K562 (cell line): ENCODE data around the gene SCUBE1. TPM values are rescaled to one million over a fixed set of nuclear protein-coding genes. Genes with fewer than 3 reads are reported as not detected.
A peak's percentile ranks its signal among the peaks of the same experiment; 100 is the strongest.

Source experiments
- CBFA2T3 ChIP-seq: fragments of 450-650 bp; IDR thresholded peaks from 2 replicates; pipeline ENCODE4 v1.6.1; 2017
- CBX2 ChIP-seq: fragments of 200-600 bp; sonication (generic); IDR thresholded peaks from one replicate; pipeline ENCODE4 v1.6.1; 2012; ENCODE audit warnings: mild to moderate bottlenecking, low read length, inconsistent platforms; ENCODE audit not compliant: insufficient read depth, poor library complexity, severe bottlenecking
- DMBX1 ChIP-seq: fragments of 250-450 bp; sonication (Bioruptor Pico); IDR thresholded peaks from 2 replicates; pipeline ENCODE4 v1.8.0; 2022; ENCODE audit warnings: inconsistent platforms, mild to moderate bottlenecking, moderate library complexity, borderline replicate concordance
- FIP1L1 ChIP-seq: fragments of 200-400 bp; formaldehyde crosslinking; IDR thresholded peaks from 2 replicates; pipeline ENCODE4 v1.6.1; 2018; ENCODE audit warnings: mild to moderate bottlenecking, low read depth, low read length; ENCODE audit not compliant: poor library complexity, severe bottlenecking
- MYNN ChIP-seq, 2 experiments: sonication (generic); formaldehyde crosslinking in 1 of 2; IDR thresholded peaks; 2 replicates each; pipeline versions ENCODE4 v1.5.0 to v1.6.1; 2016 to 2020; ENCODE audit warnings: antibody characterized with exemption in 1 of 2, missing genetic modification reagents in 1 of 2
- PML ChIP-seq: IDR thresholded peaks from 2 replicates; pipeline ENCODE4 v1.6.1; 2012; ENCODE audit warnings: low read length, inconsistent platforms
- PRPF4 ChIP-seq: fragments of 200-400 bp; formaldehyde crosslinking; IDR thresholded peaks from one replicate; pipeline ENCODE4 v1.6.1; 2017; ENCODE audit warnings: low read length, low read depth, mild to moderate bottlenecking; ENCODE audit not compliant: insufficient read depth, poor library complexity, severe bottlenecking
- PURB ChIP-seq: sonication (generic); formaldehyde crosslinking; IDR thresholded peaks from 2 replicates; pipeline ENCODE4 v1.9.0; 2021; ENCODE audit warnings: low read depth, mild to moderate bottlenecking, missing genetic modification reagents
- RB1 ChIP-seq: fragments of 450-650 bp; IDR thresholded peaks from 2 replicates; pipeline ENCODE4 v1.6.1; 2017; ENCODE audit warnings: low read depth, mild to moderate bottlenecking
- RNF2 ChIP-seq: sonication (generic); IDR thresholded peaks from 2 replicates; pipeline ENCODE4 v1.6.1; 2016
- SUPT5H ChIP-seq: fragments of 450-650 bp; IDR thresholded peaks from 2 replicates; pipeline ENCODE4 v1.6.1; 2016
- TARDBP ChIP-seq: fragments of 450-650 bp; IDR thresholded peaks from 2 replicates; pipeline ENCODE4 v1.6.1; 2016
- TEAD2 ChIP-seq: fragments of 450-650 bp; IDR thresholded peaks from 2 replicates; pipeline ENCODE4 v1.6.1; 2016; ENCODE audit warnings: missing genetic modification characterization, control low read depth, missing compliant biosample characterization
- TGIF2 ChIP-seq: sonication (generic); formaldehyde crosslinking; IDR thresholded peaks from 2 replicates; pipeline ENCODE4 v1.8.1; 2022; ENCODE audit warnings: mild to moderate bottlenecking, missing genetic modification reagents, moderate library complexity
- XRCC3 ChIP-seq: fragments of 450-650 bp; IDR thresholded peaks from 2 replicates; pipeline ENCODE4 v1.6.1; 2017; ENCODE audit warnings: mild to moderate bottlenecking, moderate library complexity
- XRCC4 ChIP-seq: IDR thresholded peaks from one replicate; pipeline ENCODE4 v1.6.1; 2011; ENCODE audit not compliant: insufficient read depth, insufficient read length; ENCODE audit errors: extremely low read depth
- ZNF175 ChIP-seq: fragments of 200-800 bp; sonication (Bioruptor generic); IDR thresholded peaks from 2 replicates; pipeline ENCODE4 v1.6.1; 2016; ENCODE audit warnings: low read depth, mild to moderate bottlenecking, missing genetic modification characterization, missing compliant biosample characterization
- ZNF780A ChIP-seq: fragments of 250-450 bp; sonication (Bioruptor Pico); IDR thresholded peaks from 2 replicates; pipeline ENCODE4 v1.5.0; 2021; ENCODE audit warnings: mild to moderate bottlenecking
- ZNF79 ChIP-seq: fragments of 250-450 bp; sonication (Bioruptor Pico); IDR thresholded peaks from 2 replicates; pipeline ENCODE4 v1.4.0; 2020; ENCODE audit warnings: low read depth, mild to moderate bottlenecking, moderate library complexity
- ZNF830 ChIP-seq: fragments of 250-450 bp; sonication (Bioruptor Pico); IDR thresholded peaks from 2 replicates; pipeline ENCODE4 v1.5.0; 2021; ENCODE audit warnings: mild to moderate bottlenecking
- ZZZ3 ChIP-seq: fragments of 450-650 bp; IDR thresholded peaks from 2 replicates; pipeline ENCODE4 v1.6.1; 2016; ENCODE audit warnings: antibody characterized with exemption, mild to moderate bottlenecking, moderate library complexity
- polyA plus RNA-seq, 8 experiments: library from polyadenylated mRNA; depleted of rRNA in 4 of 8; stranded (reverse) in 5 of 8; unstranded in 3 of 8; fragments of >200 nt; fragmentation: Nextera tagmentation in 2 of 8; fragmentation: Illumina TruSeq in 1 of 8; extraction: Ambion mirVana in 2 of 8; extraction: Trizol in 1 of 8; gene quantifications; 2 replicates each; pipeline versions ENCODE4 v1.2.1 to v1.2.3, GENCODE V29; 2011 to 2014; ENCODE audit warnings: inconsistent platforms in 1 of 8, missing spikeins in 1 of 8
- total RNA-seq, 7 experiments: library from RNA; depleted of rRNA in 6 of 7; stranded (reverse); fragments of >200 nt in 6 of 7; fragmentation: Illumina TruSeq in 2 of 7; extraction: Trizol in 2 of 7; gene quantifications; 2 replicates each; pipeline versions ENCODE4 v1.2.1 to v1.2.3, GENCODE V29; 2011 to 2021; ENCODE audit warnings: low replicate concordance in 1 of 7
- TF ChIP-seq, protein P1 (sequence below), 3 experiments: IDR thresholded peaks in 2 of 3; conservative IDR thresholded peaks in 1 of 3; 2 replicates each; pipeline ENCODE4 v1.5.1; 2011 to 2012; ENCODE audit warnings: low read length in 3 of 3, mild to moderate bottlenecking in 3 of 3, control low read depth in 2 of 3, improper control_type of control experiment in 1 of 3, inconsistent platforms in 1 of 3, low read depth in 1 of 3, mixed read lengths in 1 of 3, moderate library complexity in 1 of 3; ENCODE audit not compliant: insufficient read depth in 2 of 3
- TF ChIP-seq, protein P2 (sequence below): sonication (generic); formaldehyde crosslinking; IDR thresholded peaks from 2 replicates; pipeline ENCODE4 v1.8.0; 2022; ENCODE audit warnings: missing genetic modification reagents, mild to moderate bottlenecking, moderate library complexity, borderline replicate concordance
- TF ChIP-seq, protein P3 (sequence below): fragments of 450-650 bp; IDR thresholded peaks from 2 replicates; pipeline ENCODE4 v1.6.1; 2016; ENCODE audit warnings: missing biosample characterization, missing genetic modification characterization
- TF ChIP-seq, protein P4 (sequence below): fragments of 450-650 bp; IDR thresholded peaks from 2 replicates; pipeline ENCODE4 v1.6.1; 2018; ENCODE audit warnings: mild to moderate bottlenecking, low read depth; ENCODE audit not compliant: partially characterized antibody

SCUBE1 gene
- total and polyA plus RNA-seq, 9 of the 15 experiments (the other 6 are each of a cell fraction or from before 2014, with no cell fraction given): 0.03 to 0.47 (median 0.29) TPM; not detected in 6

DNA sequence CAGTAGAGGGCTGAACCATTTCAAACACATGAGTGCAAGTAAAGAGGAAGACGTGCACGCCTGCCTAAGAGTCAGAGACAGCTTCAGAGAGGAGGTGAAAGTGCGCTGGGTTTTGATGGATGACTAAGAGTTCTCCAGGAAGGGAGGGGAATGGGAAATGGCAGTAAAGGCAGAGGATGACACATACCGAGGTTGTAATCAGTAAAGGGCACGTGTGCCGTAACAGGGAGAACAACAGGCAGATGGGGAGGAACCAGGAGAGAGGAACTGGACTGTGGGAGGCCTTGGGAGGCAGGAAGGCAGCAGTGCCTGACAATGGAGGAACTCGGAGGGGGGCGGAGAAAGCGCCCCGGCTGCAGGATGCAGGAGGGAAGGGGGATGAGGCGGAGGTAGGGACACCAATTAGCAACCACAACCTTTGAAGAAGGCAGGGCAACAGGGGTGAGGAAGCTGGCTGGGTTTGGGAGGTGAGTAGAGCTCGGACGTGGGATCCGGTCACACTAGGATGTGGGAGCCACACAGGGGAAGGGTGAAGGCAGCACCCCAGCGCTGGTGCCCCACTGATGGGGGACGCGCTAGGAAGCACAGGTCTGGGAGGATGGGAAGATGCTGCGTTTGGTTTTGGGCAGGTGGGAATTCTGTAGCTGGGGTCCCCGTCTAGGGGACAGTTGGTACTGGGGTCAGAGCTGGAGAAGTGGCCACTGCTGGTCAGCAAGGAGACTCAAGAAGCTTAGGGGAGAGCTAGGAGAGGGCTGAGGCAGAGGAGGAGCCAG lies 67.4 kb downstream of the SCUBE1 start (continued):
- TF ChIP-seq, protein P1, sequence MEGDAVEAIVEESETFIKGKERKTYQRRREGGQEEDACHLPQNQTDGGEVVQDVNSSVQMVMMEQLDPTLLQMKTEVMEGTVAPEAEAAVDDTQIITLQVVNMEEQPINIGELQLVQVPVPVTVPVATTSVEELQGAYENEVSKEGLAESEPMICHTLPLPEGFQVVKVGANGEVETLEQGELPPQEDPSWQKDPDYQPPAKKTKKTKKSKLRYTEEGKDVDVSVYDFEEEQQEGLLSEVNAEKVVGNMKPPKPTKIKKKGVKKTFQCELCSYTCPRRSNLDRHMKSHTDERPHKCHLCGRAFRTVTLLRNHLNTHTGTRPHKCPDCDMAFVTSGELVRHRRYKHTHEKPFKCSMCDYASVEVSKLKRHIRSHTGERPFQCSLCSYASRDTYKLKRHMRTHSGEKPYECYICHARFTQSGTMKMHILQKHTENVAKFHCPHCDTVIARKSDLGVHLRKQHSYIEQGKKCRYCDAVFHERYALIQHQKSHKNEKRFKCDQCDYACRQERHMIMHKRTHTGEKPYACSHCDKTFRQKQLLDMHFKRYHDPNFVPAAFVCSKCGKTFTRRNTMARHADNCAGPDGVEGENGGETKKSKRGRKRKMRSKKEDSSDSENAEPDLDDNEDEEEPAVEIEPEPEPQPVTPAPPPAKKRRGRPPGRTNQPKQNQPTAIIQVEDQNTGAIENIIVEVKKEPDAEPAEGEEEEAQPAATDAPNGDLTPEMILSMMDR (IDR thresholded peaks at IDR 0.05 in 2 of 3, conservative IDR thresholded peaks at IDR 0.05 in 1 of 3; ENCODE audit: insufficient read depth in 2 of 3, low read depth in 1 of 3, low read length in 3 of 3): no peak
- TF ChIP-seq RNF2 (no peak), ZNF780A (no peak), MYNN (IDR thresholded peaks at IDR 0.05) (no peak), MYNN (CRISPR knock-in tag; IDR thresholded peaks at IDR 0.05) (no peak), TGIF2 (CRISPR knock-in tag) (no peak), SUPT5H (no peak), CBFA2T3 (peak; percentile 68), FIP1L1 (no peak), XRCC3 (no peak), ZZZ3 (no peak), PML (no peak), ZNF79 (CRISPR knock-in tag) (no peak), ZNF175 (CRISPR knock-in tag) (0 out of 2 replicates have a peak, but pooled peaks have one; percentile 40), XRCC4 (no peak), ZNF830 (no peak), DMBX1 (CRISPR knock-in tag) (no peak), TEAD2 (tag) (no peak), CBX2 (no peak), RB1 (no peak), PURB (CRISPR knock-in tag) (no peak), TARDBP (no peak), PRPF4 (no peak)
- TF ChIP-seq, protein P2, sequence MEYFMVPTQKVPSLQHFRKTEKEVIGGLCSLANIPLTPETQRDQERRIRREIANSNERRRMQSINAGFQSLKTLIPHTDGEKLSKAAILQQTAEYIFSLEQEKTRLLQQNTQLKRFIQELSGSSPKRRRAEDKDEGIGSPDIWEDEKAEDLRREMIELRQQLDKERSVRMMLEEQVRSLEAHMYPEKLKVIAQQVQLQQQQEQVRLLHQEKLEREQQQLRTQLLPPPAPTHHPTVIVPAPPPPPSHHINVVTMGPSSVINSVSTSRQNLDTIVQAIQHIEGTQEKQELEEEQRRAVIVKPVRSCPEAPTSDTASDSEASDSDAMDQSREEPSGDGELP (CRISPR knock-in tag): no peak
- TF ChIP-seq, protein P3, sequence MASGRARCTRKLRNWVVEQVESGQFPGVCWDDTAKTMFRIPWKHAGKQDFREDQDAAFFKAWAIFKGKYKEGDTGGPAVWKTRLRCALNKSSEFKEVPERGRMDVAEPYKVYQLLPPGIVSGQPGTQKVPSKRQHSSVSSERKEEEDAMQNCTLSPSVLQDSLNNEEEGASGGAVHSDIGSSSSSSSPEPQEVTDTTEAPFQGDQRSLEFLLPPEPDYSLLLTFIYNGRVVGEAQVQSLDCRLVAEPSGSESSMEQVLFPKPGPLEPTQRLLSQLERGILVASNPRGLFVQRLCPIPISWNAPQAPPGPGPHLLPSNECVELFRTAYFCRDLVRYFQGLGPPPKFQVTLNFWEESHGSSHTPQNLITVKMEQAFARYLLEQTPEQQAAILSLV (tag): no peak
- TF ChIP-seq, protein P4, sequence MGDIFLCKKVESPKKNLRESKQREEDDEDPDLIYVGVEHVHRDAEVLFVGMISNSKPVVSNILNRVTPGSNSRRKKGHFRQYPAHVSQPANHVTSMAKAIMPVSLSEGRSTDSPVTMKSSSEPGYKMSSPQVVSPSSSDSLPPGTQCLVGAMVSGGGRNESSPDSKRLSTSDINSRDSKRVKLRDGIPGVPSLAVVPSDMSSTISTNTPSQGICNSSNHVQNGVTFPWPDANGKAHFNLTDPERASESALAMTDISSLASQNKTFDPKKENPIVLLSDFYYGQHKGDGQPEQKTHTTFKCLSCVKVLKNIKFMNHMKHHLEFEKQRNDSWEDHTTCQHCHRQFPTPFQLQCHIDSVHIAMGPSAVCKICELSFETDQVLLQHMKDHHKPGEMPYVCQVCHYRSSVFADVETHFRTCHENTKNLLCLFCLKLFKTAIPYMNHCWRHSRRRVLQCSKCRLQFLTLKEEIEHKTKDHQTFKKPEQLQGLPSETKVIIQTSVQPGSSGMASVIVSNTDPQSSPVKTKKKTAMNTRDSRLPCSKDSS: no peak
